Bronchial epithelial cell (primary cell): ENCODE data around the gene FAM83F. TPM values are rescaled to one million over a fixed set of nuclear protein-coding genes. Genes with fewer than 3 reads are reported as not detected.

Experiments
- DNase-seq: peaks from one replicate; pipeline ENCODE4 v3.0.0-alpha.2; 2010; ENCODE audit warnings: low read depth
- FAIRE-seq: peaks from 2 replicates; lab custom pipeline; 2011; peaks lifted over from hg19 to GRCh38; lab: Jason Lieb, UNC
- H3K27me3 ChIP-seq: 2 replicates; pipeline ENCODE4 v1.5.1; 2011; ENCODE audit warnings: low read length; ENCODE audit not compliant: control insufficient read depth, insufficient read depth
- H3K36me3 ChIP-seq: 2 replicates; pipeline ENCODE4 v1.5.1; 2011; ENCODE audit warnings: low read length; ENCODE audit not compliant: control insufficient read depth, insufficient read depth
- H3K4me3 ChIP-seq: 2 replicates; pipeline ENCODE4 v1.5.1; 2011; ENCODE audit warnings: mild to moderate bottlenecking, low read depth, low read length, control low read depth
- CTCF ChIP-seq: IDR thresholded peaks from 2 replicates; pipeline ENCODE4 v1.5.1; 2011; ENCODE audit warnings: mild to moderate bottlenecking, moderate library complexity, low read length, control low read depth, inconsistent platforms; ENCODE audit not compliant: insufficient read depth, severe bottlenecking
- total RNA-seq: library from RNA; depleted of rRNA; stranded (reverse); fragments of >200 nt; gene quantifications from 2 replicates; pipeline ENCODE4 v1.2.1, GENCODE V29; 2014

FAM83F gene
- total RNA-seq, 1 donor from 2014 or later = 22.1 TPM

DNA sequence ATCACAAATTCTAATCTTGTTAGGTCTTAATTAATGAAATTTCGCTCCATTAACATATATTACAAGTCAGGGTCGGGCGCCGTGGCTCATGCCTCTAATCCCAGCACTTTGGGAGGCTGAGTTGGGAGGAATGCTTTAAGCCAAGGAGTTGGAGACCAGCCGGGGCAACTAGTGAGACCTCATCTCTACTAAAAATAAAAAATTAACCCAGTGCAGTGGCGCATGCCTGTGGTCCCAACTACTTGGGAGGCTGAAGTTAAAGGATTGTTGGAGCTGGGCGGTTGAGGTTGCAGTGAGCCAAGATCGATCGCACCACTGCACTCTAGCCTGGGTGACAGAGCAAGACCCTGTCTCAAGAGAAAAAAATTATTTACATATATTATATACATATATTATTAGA is 32.7 kb upstream of the FAM83F start:
- Histone ChIP-seq H3K27me3 (no peaks in the 10 kb centered on the region), H3K36me3 (no peaks in the 10 kb centered on the region), H3K4me3 (no peak overlapping the region)
- DNase-seq = no peak
- no peak for FAIRE-seq
- no peak for TF ChIP-seq CTCF

DNA sequence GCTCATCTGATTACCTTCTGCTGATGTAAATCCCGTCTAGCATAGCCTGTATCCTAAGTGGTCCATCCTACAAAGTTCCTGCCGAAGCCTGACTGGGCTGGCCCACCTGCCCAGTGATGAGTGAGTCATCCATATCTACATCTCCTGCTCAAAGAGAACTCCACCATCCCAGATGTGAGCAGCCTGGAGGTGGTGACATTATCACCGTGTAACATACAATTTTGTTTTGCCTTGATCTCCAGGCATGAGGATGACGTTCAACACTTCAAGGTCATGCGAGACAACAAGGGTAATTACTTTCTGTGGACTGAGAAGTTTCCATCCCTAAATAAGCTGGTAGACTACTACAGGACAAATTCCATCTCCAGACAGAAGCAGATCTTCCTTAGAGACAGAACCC is 29.0 kb upstream of the FAM83F start:
- no peak for TF ChIP-seq CTCF
- Histone ChIP-seq H3K4me3 (no peak overlapping the region), H3K27me3 (no peaks in the 10 kb centered on the region), H3K36me3 (no peaks in the 10 kb centered on the region)
- DNase-seq (peak; percentile 10), FAIRE-seq (no peak)

DNA sequence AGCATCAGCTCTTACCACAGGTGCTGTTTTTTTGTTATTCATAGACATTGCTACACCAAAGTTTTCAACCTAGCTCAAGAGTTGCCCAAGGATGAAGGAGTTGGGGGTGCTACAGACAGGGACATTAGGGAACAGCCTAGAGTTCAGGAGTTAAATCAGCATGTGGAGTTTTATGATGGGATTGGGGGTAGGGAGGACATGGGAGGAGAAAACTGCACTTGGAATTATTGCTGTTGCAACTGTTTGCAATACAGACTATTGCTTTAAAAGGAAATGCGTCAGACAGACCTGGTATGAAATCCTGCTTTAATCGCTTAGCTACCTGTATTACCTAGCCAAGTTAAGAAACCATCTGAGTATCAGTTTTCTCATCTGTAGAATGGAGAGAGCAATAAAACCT is 28.3 kb upstream of the FAM83F start:
- H3K4me3 ChIP-seq = no peak overlapping the region
- H3K36me3 ChIP-seq = no peaks in the 10 kb centered on the region
- FAIRE-seq (peak; percentile 40), DNase-seq (peak; percentile 9)
- no peak for TF ChIP-seq CTCF
- peaks cover 3% of the 10 kb centered on the region for H3K27me3 ChIP-seq

GRCh38 chr22:39967103-39967829 is 27.5 kb upstream of the FAM83F start:
- Histone ChIP-seq H3K4me3 (no peak overlapping the region), H3K36me3 (no peaks in the 10 kb centered on the region), H3K27me3 (peaks cover 3% of the 10 kb centered on the region)
- no peak for TF ChIP-seq CTCF
- peak; percentile 40 for FAIRE-seq
- peak; percentile 39 for DNase-seq

DNA sequence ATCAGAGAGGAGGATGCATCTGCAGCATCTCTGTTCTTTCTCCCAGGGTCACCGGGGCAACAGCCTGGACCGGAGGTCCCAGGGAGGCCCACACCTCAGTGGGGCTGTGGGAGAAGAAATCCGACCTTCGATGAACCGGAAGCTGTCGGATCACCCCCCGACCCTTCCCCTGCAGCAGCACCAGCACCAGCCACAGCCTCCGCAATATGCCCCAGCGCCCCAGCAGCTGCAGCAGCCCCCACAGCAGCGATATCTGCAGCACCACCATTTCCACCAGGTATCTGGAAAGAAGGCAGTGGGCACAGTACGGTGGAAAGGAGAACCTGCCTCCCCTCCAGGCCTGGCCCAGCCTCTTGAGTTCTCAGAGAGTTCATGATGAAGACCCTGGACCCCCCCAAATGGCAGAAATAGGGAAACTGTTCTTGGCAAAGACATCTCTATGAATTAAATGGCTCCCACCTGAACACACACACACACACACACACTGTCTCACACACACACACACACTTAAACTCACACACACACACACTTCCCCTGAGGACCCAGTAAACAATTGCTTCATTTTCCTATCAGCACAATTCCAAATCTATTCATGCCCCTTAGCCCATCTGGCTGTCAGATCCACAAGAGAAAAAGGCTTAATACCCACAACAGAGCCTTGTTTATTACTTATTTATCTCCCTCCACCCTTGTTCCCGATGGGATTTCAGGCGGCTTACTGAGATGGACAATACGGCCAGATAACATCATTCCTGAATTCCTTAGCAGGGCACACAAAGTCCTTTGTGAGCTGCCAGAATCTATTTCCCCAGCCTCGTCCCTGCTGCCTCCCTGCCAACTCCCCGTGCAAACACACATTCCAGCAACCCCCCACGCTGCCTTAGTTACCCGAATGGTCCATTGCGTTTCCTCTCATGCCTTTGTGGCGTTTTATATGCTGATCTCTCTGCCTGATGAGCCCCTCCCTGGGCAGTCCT is 26.5 kb upstream of the FAM83F start:
- Histone ChIP-seq H3K36me3 (no peaks in the 10 kb centered on the region), H3K27me3 (peaks cover 8% of the 10 kb centered on the region), H3K4me3 (no peak overlapping the region)
- no peak for TF ChIP-seq CTCF
- FAIRE-seq (no peak), DNase-seq (no peak)
